ENCODE measurements around the gene DERA.

Gene DERA

DNA sequence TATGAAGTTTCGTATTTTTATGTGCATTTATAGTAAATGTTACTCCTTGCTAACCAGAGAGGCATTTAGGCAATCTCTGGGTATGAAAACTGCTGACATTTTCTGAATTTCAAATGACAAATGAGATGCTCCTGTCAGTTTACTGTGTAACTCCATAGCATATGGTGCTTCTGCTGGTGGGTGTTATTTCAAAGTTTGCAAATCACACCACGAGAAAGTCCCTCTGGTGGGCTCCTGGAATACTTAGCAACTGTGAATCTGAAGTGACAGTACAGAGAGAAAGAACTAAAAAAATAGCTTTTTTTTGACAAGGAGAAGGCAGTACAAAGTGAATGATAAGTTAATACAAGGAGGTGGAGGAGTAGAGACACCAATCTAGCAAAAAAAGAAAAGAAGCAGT lies 161.5 kb downstream of the DERA start:
- no peak overlapping the region for H3K27ac Mint-ChIP-seq
- H3K4me1 Mint-ChIP-seq (ENCODE audit: low read depth) = no peaks in the 10 kb centered on the region
- H3K27me3 Mint-ChIP-seq = peaks cover 13% of the 10 kb centered on the region

DNA sequence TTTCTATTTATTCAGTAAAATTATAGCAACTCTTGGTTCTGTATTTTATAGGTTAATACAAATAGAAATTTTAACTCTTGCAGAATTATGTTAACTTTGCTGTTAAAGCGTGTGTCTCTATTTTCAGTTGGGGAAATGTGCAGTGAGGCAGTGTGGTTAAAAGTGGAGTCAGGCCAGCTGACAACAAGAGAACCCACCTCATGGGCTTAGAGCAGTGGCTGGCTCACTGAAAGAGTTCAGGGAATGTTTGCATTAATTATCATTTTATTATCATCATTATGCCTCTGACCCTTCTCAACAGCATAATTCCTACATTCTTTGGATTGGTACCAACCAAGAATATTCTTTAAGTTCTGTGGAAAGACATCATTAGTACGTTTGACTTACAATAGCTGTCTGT lies 163.8 kb downstream of the DERA start:
- DNase-seq = no peak
- Mint-ChIP-seq H3K4me3 (no peak overlapping the region), H3K27me3 (peaks cover 11% of the 10 kb centered on the region), H3K9me3 (no peaks in the 10 kb centered on the region), H3K4me1 (ENCODE audit: low read depth) (no peaks in the 10 kb centered on the region), H3K27ac (no peak overlapping the region), H3K36me3 (ENCODE audit: low read depth) (no peaks in the 10 kb centered on the region)

More for the DNA sequence above, 161.5 kb downstream of the DERA start:
- no peak for DNase-seq
- Mint-ChIP-seq H3K36me3 (ENCODE audit: low read depth) (no peaks in the 10 kb centered on the region), H3K9me3 (no peaks in the 10 kb centered on the region), H3K4me3 (no peak overlapping the region)

DNA sequence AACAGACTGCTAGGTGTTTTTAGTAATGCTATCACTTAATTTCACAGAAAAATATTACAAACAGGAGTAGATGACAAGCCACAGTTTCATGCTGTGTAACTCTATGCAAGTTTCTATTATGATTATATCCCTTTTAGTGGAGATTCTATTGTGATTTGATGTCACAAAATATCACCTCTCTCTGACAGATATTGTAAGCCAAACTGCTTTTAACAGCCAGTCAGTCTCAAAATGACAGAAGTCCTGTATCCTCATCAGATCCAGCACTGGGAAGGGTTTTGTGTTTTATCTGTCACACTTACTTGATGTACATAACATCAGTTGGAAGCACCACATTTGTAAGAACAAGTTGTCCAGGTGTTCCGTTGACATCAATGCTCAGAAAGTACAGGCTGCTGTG lies 164.8 kb downstream of the DERA start:
- no peak overlapping the region for H3K27ac Mint-ChIP-seq
- no peak overlapping the region for H3K4me3 Mint-ChIP-seq
- no peaks in the 10 kb centered on the region for H3K36me3 Mint-ChIP-seq (ENCODE audit: low read depth)
- H3K27me3 Mint-ChIP-seq = peaks cover 9% of the 10 kb centered on the region
- no peaks in the 10 kb centered on the region for H3K4me1 Mint-ChIP-seq (ENCODE audit: low read depth)
- no peak for DNase-seq
- no peaks in the 10 kb centered on the region for H3K9me3 Mint-ChIP-seq

DNA sequence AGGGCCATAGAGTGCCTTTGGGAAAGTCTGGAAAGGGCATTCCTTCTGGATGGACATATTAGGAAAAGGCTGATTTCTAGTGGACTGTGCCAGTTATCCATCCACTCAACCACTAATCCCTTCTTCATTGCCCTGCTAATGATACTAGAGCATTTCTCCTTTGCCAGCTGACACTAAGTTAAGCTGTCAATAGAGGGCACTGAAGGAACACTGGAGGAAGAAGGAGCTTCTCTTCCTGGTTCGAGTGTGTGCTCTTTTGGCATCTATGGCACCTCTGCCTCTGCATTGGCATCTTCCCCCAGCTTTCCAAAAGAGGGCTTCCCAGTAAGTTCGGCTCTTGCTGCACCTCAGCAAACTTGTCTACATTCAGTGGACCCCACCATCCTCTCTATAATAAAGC lies 165.4 kb downstream of the DERA start:
- peaks cover 4% of the 10 kb centered on the region for H3K27me3 Mint-ChIP-seq

DNA sequence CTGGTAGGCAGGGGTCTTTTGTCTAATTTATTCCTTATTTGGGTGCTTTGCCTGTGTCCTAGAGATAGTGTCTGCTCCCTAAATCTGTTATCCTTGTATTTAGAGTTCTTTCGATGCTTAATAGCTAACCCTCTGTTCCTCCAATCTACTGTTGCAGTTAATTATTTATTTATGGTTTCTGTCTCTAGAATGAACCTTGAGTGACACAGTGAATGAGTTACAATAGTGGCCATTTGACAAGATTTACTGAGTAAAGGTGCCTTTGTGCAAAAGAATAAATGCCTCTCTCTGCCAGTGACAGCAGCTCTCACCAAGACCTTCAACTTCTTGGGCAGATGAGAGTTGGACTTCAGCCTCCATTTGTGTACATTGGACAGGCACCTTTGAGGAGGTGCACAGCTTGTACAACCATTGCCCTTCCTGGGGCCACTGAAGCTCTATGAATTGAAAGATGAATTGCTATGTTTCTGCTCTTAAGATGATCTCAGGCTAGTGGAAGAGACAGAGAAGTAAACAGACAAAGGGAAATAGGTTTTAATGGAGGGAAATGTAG lies 165.9 kb downstream of the DERA start:
- H3K36me3 Mint-ChIP-seq (ENCODE audit: low read depth) = no peaks in the 10 kb centered on the region
- no peaks in the 10 kb centered on the region for H3K9me3 Mint-ChIP-seq
- no peak overlapping the region for H3K27ac Mint-ChIP-seq
- H3K27me3 Mint-ChIP-seq = peaks cover 2% of the 10 kb centered on the region
- no peaks in the 10 kb centered on the region for H3K4me1 Mint-ChIP-seq (ENCODE audit: low read depth)
- no peak overlapping the region for H3K4me3 Mint-ChIP-seq
- no peak for DNase-seq

More for the DNA sequence above, 165.4 kb downstream of the DERA start:
- DNase-seq = no peak
- Mint-ChIP-seq H3K27ac (no peak overlapping the region), H3K36me3 (ENCODE audit: low read depth) (no peaks in the 10 kb centered on the region), H3K4me3 (no peak overlapping the region), H3K9me3 (no peaks in the 10 kb centered on the region), H3K4me1 (ENCODE audit: low read depth) (no peaks in the 10 kb centered on the region)

DNA sequence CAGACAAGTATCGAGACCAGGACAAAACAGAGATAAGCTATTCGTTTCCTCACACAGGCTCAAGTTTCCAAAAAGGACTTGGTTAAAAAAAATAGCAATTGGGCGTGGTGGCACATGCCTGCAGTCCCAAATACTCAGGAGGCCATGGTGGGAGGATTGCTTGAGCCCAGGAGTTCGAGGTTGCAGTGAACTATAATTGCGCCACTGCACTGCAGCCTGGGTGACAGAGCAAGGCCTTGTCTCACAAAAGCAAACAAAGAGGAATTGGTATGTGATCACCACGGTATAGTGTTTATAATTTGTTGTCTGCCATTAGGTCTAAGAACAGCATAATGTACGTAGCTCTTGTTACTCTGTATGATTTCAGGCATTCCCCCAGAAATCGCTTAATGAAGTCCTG lies 175.3 kb downstream of the DERA start:
- Mint-ChIP-seq H3K4me3 (no peak overlapping the region), H3K27ac (no peak overlapping the region), H3K36me3 (ENCODE audit: low read depth) (no peaks in the 10 kb centered on the region), H3K4me1 (ENCODE audit: low read depth) (no peaks in the 10 kb centered on the region), H3K27me3 (no peaks in the 10 kb centered on the region), H3K9me3 (peaks cover 4% of the 10 kb centered on the region)
- DNase-seq = no peak

DNA sequence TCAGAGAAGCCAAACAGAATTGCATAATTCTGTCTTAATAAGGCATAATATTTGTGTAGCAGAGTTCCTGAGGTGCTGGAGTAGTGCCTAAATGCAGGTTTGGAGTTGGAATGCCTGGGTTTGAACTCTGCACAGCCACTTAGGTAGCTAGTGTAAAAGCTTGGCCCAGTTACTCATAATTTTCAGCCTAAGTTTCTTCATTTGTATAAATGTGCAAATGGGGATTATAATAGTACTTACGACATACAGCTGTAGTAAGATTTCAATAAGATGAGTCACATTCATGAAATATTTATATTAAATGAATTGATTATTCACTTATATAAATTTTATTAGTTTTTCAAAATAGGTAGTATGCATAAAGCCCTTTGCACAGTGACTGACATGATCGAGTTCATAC lies 175.8 kb downstream of the DERA start:
- Mint-ChIP-seq H3K9me3 (peaks cover 4% of the 10 kb centered on the region), H3K36me3 (ENCODE audit: low read depth) (no peaks in the 10 kb centered on the region)

More for the DNA sequence above, 175.8 kb downstream of the DERA start:
- DNase-seq = no peak
- no peak overlapping the region for H3K27ac Mint-ChIP-seq
- no peak overlapping the region for H3K4me3 Mint-ChIP-seq
- no peaks in the 10 kb centered on the region for H3K4me1 Mint-ChIP-seq (ENCODE audit: low read depth)
- no peaks in the 10 kb centered on the region for H3K27me3 Mint-ChIP-seq
